ENCODE data around the gene PNMT. TPM values are rescaled to one million over a fixed set of nuclear protein-coding genes. Genes with fewer than 3 reads are reported as not detected.

Gene PNMT
- total and polyA plus RNA-seq, 2 donors (not counting 3 experiments of a cell fraction or from before 2014, with no cell fraction given): 0.11 TPM; not detected in 1

GRCh38 chr17:39717660-39718059 is 49.4 kb downstream of the PNMT start:
- H3K9me3 ChIP-seq (replicated peaks; ENCODE audit: control insufficient read depth, insufficient read depth, low read length): no peaks in the 10 kb centered on the region
- dilution Hi-C loops (cut with MboI; ENCODE audit: extremely low pct_ligation_motif_present, low sequenced_read_pairs) (no loop called here), intact Hi-C loops (cut with micrococcal nuclease) (no loop called here)
- POLR2A ChIA-PET: no interaction called here
- H3K9me1 ChIP-seq (replicated peaks; ENCODE audit: control insufficient read depth, extremely low read depth, insufficient read depth, low read length): no peaks in the 10 kb centered on the region
- H3K27me3 ChIP-seq (ENCODE audit: control insufficient read depth in 2 of 2, insufficient read depth in 2 of 2, low read length in 2 of 2): no peaks in the 10 kb centered on the region
- TF ChIP-seq CTCF (IDR thresholded peaks at IDR 0.05; ENCODE audit: extremely low read depth in 1 of 2, insufficient read depth in 1 of 2, low read depth in 1 of 2, low read length in 2 of 2): no peak
- no peak for TF ChIP-seq POLR2A (IDR thresholded peaks at IDR 0.05; ENCODE audit: low read depth, low read length)
- no peak for TF ChIP-seq MAX (IDR thresholded peaks at IDR 0.05; ENCODE audit: insufficient read depth, insufficient read length)
- TF ChIP-seq JUN (IDR thresholded peaks at IDR 0.05; ENCODE audit: borderline replicate concordance, insufficient read depth, insufficient read length, low read depth): no peak
- TF ChIP-seq FOS (IDR thresholded peaks at IDR 0.05; ENCODE audit: borderline replicate concordance, insufficient read depth, low read length): no peak
- TF ChIP-seq MYC (IDR thresholded peaks at IDR 0.05; ENCODE audit: low read depth, low read length): no peak
- no peak for TF ChIP-seq EZH2 (IDR thresholded peaks at IDR 0.05; ENCODE audit: borderline replicate concordance, low read depth, low read length, severe bottlenecking)
- TF ChIP-seq GATA2 (IDR thresholded peaks at IDR 0.05; ENCODE audit: insufficient read depth, insufficient read length, low read depth, low read length): no peak
- no peak for TF ChIP-seq POLR2AphosphoS5 (IDR thresholded peaks at IDR 0.05; ENCODE audit: insufficient read depth, low read depth, low read length)
- CTCF ChIA-PET: interaction anchor here (1.5 kb wide), 1 partner anchor 49 kb away, joined by 3 read pairs; the partner anchor contains the start of gene PNMT
- no peak overlapping the region for H3K4me2 ChIP-seq (ENCODE audit: insufficient read depth, low read length)
- no peak overlapping the region for H2AFZ ChIP-seq (ENCODE audit: low read depth, low read length)
- no peak overlapping the region for H3K27ac ChIP-seq (ENCODE audit: insufficient read depth, low read depth, low read length)
- no peaks in the 10 kb centered on the region for H4K20me1 ChIP-seq (replicated peaks; ENCODE audit: control insufficient read depth, extremely low read depth, insufficient read depth, low read length)
- FAIRE-seq (no peak), DNase-seq (ENCODE audit: low read depth, low spot score) (no peak)
- H3K4me1 ChIP-seq (ENCODE audit: control insufficient read depth, extremely low read depth, insufficient read depth, low read length): peaks cover 10% of the 10 kb centered on the region
- no peak overlapping the region for H3K4me3 ChIP-seq (replicated peaks in 1 of 3; ENCODE audit: insufficient read depth in 1 of 3, low read depth in 1 of 3, low read length in 3 of 3)
- H3K79me2 ChIP-seq (ENCODE audit: control insufficient read depth, insufficient read depth, low read length): no peaks in the 10 kb centered on the region
- peaks cover 0 to 3% of the 10 kb centered on the region in 2 experiments for H3K36me3 ChIP-seq (ENCODE audit: control insufficient read depth in 2 of 2, extremely low read depth in 1 of 2, insufficient read depth in 2 of 2, low read length in 2 of 2)
- no peak overlapping the region for H3K9ac ChIP-seq (replicated peaks; ENCODE audit: extremely low read depth, insufficient read depth, low read length)
- no TSS peak for BruUV-seq (replicated peaks)

Measured in endothelial cell of umbilical vein (primary cell).